HCT116 (cell line): ENCODE data around the gene ETDC.

Experiments
- CEBPB ChIP-seq: IDR thresholded peaks from 2 replicates; pipeline ENCODE4 v1.6.1; 2012; ENCODE audit warnings: low read depth
- JUND ChIP-seq: IDR thresholded peaks from 2 replicates; pipeline ENCODE4 v1.6.1; 2012
- POLR2A ChIP-seq: IDR thresholded peaks from 2 replicates; pipeline ENCODE4 v1.7.0; 2011; ENCODE audit warnings: borderline replicate concordance; ENCODE audit not compliant: insufficient read depth, insufficient read length; ENCODE audit errors: extremely low read depth
- POLR2AphosphoS5 ChIP-seq: IDR thresholded peaks from 2 replicates; pipeline ENCODE4 v1.6.1; 2011; ENCODE audit warnings: mild to moderate bottlenecking, low read depth, low read length, moderate library complexity
- RAD21 ChIP-seq: IDR thresholded peaks from 2 replicates; pipeline ENCODE4 v1.6.1; 2012; ENCODE audit warnings: low read depth, mild to moderate bottlenecking
- SIN3A ChIP-seq: IDR thresholded peaks from 2 replicates; pipeline ENCODE4 v1.6.1; 2012; ENCODE audit warnings: low read depth
- YY1 ChIP-seq: IDR thresholded peaks from 2 replicates; pipeline ENCODE4 v1.6.1; 2011; ENCODE audit warnings: low read length, low read depth, moderate library complexity, mild to moderate bottlenecking; ENCODE audit not compliant: insufficient replicate concordance; ENCODE audit errors: extremely low read depth
- ZNF274 ChIP-seq: fragments of 200-500 bp; sonication (Bioruptor generic); IDR thresholded peaks from 2 replicates; pipeline ENCODE4 v1.6.1; 2014; ENCODE audit warnings: mild to moderate bottlenecking, low read depth, low read length, inconsistent platforms
- TF ChIP-seq, protein P1 (sequence below), 3 experiments: fragments of 200-600 bp in 1 of 3; sonication (generic) in 1 of 3; IDR thresholded peaks in 2 of 3; conservative IDR thresholded peaks in 1 of 3; 2 replicates each; pipeline ENCODE4 v1.5.1; 2012 to 2017; ENCODE audit warnings: low read depth in 2 of 3, low read length in 2 of 3, antibody characterized with exemption in 1 of 3, borderline replicate concordance in 1 of 3, control low read depth in 1 of 3, mild to moderate bottlenecking in 1 of 3, mixed read lengths in 1 of 3, mixed run types in 1 of 3, moderate library complexity in 1 of 3; ENCODE audit not compliant: insufficient read depth in 1 of 3
- TF ChIP-seq, protein P2 (sequence below): IDR thresholded peaks from 2 replicates; pipeline ENCODE4 v1.6.1; 2012; ENCODE audit warnings: low read depth
- TF ChIP-seq, protein P3 (sequence below): IDR thresholded peaks from 2 replicates; pipeline ENCODE4 v1.6.1; 2012
- TF ChIP-seq, protein P4 (sequence below): IDR thresholded peaks from 2 replicates; pipeline ENCODE4 v1.6.1; 2011; ENCODE audit warnings: mild to moderate bottlenecking, low read length, moderate library complexity; ENCODE audit not compliant: insufficient replicate concordance; ENCODE audit errors: extremely low read depth
- TF ChIP-seq, protein P5 (sequence below): IDR thresholded peaks from 2 replicates; pipeline ENCODE4 v1.6.1; 2012

DNA sequence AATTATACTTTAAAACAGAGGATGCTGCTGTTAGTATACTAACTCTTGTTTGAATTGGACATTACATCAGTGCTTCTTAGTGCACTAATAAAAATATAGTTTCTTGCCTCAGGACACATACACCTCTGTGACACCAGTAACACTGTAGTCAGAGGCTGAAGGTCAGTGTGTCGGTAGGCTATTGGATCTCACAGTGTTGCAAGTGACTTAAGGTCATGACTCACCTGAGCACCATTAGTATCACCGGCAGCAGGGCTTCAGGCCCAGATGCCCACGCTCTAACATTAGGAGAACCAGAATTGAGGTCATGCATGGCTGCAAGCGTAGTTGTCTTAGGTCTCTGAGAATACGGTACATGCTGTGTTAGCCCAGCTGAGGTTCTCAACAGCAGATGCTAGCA, 15.2 kb downstream of the ETDC start:
- TF ChIP-seq, protein P1, sequence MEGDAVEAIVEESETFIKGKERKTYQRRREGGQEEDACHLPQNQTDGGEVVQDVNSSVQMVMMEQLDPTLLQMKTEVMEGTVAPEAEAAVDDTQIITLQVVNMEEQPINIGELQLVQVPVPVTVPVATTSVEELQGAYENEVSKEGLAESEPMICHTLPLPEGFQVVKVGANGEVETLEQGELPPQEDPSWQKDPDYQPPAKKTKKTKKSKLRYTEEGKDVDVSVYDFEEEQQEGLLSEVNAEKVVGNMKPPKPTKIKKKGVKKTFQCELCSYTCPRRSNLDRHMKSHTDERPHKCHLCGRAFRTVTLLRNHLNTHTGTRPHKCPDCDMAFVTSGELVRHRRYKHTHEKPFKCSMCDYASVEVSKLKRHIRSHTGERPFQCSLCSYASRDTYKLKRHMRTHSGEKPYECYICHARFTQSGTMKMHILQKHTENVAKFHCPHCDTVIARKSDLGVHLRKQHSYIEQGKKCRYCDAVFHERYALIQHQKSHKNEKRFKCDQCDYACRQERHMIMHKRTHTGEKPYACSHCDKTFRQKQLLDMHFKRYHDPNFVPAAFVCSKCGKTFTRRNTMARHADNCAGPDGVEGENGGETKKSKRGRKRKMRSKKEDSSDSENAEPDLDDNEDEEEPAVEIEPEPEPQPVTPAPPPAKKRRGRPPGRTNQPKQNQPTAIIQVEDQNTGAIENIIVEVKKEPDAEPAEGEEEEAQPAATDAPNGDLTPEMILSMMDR (IDR thresholded peaks at IDR 0.05 in 2 of 3, conservative IDR thresholded peaks at IDR 0.05 in 1 of 3; ENCODE audit: borderline replicate concordance in 1 of 3, insufficient read depth in 1 of 3, low read depth in 2 of 3, low read length in 2 of 3), result no peak
- TF ChIP-seq SIN3A, result no peak
- TF ChIP-seq, protein P2, sequence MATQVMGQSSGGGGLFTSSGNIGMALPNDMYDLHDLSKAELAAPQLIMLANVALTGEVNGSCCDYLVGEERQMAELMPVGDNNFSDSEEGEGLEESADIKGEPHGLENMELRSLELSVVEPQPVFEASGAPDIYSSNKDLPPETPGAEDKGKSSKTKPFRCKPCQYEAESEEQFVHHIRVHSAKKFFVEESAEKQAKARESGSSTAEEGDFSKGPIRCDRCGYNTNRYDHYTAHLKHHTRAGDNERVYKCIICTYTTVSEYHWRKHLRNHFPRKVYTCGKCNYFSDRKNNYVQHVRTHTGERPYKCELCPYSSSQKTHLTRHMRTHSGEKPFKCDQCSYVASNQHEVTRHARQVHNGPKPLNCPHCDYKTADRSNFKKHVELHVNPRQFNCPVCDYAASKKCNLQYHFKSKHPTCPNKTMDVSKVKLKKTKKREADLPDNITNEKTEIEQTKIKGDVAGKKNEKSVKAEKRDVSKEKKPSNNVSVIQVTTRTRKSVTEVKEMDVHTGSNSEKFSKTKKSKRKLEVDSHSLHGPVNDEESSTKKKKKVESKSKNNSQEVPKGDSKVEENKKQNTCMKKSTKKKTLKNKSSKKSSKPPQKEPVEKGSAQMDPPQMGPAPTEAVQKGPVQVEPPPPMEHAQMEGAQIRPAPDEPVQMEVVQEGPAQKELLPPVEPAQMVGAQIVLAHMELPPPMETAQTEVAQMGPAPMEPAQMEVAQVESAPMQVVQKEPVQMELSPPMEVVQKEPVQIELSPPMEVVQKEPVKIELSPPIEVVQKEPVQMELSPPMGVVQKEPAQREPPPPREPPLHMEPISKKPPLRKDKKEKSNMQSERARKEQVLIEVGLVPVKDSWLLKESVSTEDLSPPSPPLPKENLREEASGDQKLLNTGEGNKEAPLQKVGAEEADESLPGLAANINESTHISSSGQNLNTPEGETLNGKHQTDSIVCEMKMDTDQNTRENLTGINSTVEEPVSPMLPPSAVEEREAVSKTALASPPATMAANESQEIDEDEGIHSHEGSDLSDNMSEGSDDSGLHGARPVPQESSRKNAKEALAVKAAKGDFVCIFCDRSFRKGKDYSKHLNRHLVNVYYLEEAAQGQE, result no peak
- TF ChIP-seq ZNF274, result no peak
- TF ChIP-seq JUND, result no peak
- TF ChIP-seq POLR2A, result no peak
- no peak for TF ChIP-seq POLR2AphosphoS5
- TF ChIP-seq CEBPB, result no peak
- TF ChIP-seq, protein P3, sequence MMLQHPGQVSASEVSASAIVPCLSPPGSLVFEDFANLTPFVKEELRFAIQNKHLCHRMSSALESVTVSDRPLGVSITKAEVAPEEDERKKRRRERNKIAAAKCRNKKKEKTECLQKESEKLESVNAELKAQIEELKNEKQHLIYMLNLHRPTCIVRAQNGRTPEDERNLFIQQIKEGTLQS, result no peak
- TF ChIP-seq, protein P4, sequence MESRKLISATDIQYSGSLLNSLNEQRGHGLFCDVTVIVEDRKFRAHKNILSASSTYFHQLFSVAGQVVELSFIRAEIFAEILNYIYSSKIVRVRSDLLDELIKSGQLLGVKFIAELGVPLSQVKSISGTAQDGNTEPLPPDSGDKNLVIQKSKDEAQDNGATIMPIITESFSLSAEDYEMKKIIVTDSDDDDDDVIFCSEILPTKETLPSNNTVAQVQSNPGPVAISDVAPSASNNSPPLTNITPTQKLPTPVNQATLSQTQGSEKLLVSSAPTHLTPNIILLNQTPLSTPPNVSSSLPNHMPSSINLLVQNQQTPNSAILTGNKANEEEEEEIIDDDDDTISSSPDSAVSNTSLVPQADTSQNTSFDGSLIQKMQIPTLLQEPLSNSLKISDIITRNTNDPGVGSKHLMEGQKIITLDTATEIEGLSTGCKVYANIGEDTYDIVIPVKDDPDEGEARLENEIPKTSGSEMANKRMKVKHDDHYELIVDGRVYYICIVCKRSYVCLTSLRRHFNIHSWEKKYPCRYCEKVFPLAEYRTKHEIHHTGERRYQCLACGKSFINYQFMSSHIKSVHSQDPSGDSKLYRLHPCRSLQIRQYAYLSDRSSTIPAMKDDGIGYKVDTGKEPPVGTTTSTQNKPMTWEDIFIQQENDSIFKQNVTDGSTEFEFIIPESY, result no peak
- no peak for TF ChIP-seq YY1
- TF ChIP-seq, protein P5, sequence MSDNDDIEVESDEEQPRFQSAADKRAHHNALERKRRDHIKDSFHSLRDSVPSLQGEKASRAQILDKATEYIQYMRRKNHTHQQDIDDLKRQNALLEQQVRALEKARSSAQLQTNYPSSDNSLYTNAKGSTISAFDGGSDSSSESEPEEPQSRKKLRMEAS, result no peak
- no peak for TF ChIP-seq RAD21
